IMR-90 (cell line): Measurements from ENCODE around the gene TK1. TPM values are rescaled to one million over a fixed set of nuclear protein-coding genes. Genes with fewer than 3 reads are reported as not detected.

Experiments used
- ATAC-seq: fragments of 200-7000 bp; cut with Tn5 transposase; 2 replicates; pipeline ENCODE4 v1.9.1; 2020; ENCODE audit warnings: low read depth, mild to moderate bottlenecking, moderate library complexity
- BruUV-seq: library from RNA; stranded (reverse); fragments of 400-500 nt; replicated peaks from 2 replicates; lab custom pipeline; 2021; lab: Mats Ljungman, UMichigan
- CTCF ChIA-PET: fragments of 300-600 bp; formaldehyde crosslinking; extraction: SDS; loops from one replicate; lab custom pipeline; 2021; ENCODE audit warnings: antibody characterized with exemption; lab: Yijun Ruan, JAX
- POLR2A ChIA-PET: fragments of 300-600 bp; sonication (Branson Sonifier 250); formaldehyde crosslinking; loops from one replicate; lab custom pipeline; 2022; ENCODE audit warnings: antibody characterized with exemption; ENCODE audit not compliant: unreplicated experiment; lab: Charles Lee
- DNase-seq: peaks from one replicate; pipeline ENCODE4 v3.0.0; 2013
- H2AFZ ChIP-seq: replicated peaks from 2 replicates; pipeline ENCODE3; 2013; ENCODE audit warnings: low read length, mild to moderate bottlenecking; ENCODE audit not compliant: poor library complexity
- H2AK5ac ChIP-seq: 2 replicates; pipeline ENCODE4 v1.6.1; 2013; ENCODE audit warnings: low read depth, low read length, inconsistent platforms
- H2AK9ac ChIP-seq: replicated peaks from 2 replicates; pipeline ENCODE3; 2013; ENCODE audit warnings: mild to moderate bottlenecking, low read depth, low read length, moderate library complexity; ENCODE audit not compliant: poor library complexity
- H2BK120ac ChIP-seq: 2 replicates; pipeline ENCODE4 v1.6.1; 2013; ENCODE audit warnings: low read depth, low read length, inconsistent platforms
- H2BK15ac ChIP-seq: 3 replicates; pipeline ENCODE4 v1.6.1; 2013; ENCODE audit warnings: low read depth, low read length, inconsistent platforms
- H2BK20ac ChIP-seq: 2 replicates; pipeline ENCODE4 v1.6.1; 2013; ENCODE audit warnings: low read depth, mild to moderate bottlenecking, inconsistent platforms, low read length, moderate library complexity
- H2BK5ac ChIP-seq: 2 replicates; pipeline ENCODE4 v1.6.1; 2013; ENCODE audit warnings: mild to moderate bottlenecking, low read depth, low read length, inconsistent platforms; ENCODE audit not compliant: poor library complexity, severe bottlenecking
- H3K14ac ChIP-seq: replicated peaks from 2 replicates; pipeline ENCODE4 v1.6.1; 2013; ENCODE audit warnings: low read depth, low read length, inconsistent platforms
- H3K18ac ChIP-seq: 2 replicates; pipeline ENCODE4 v1.6.1; 2013; ENCODE audit warnings: low read depth, low read length, control low read depth
- H3K23ac ChIP-seq: 2 replicates; pipeline ENCODE4 v1.6.1; 2013; ENCODE audit warnings: low read depth, low read length, inconsistent platforms
- H3K27ac ChIP-seq: 2 replicates; pipeline ENCODE4 v1.5.1; 2013; ENCODE audit warnings: mild to moderate bottlenecking, control low read depth, low read length; ENCODE audit not compliant: insufficient read depth
- H3K27me3 ChIP-seq: 2 replicates; pipeline ENCODE4 v1.6.1; 2013; ENCODE audit warnings: low read length; ENCODE audit not compliant: control insufficient read depth, insufficient read depth
- H3K36me3 ChIP-seq: 2 replicates; pipeline ENCODE4 v1.6.1; 2013; ENCODE audit warnings: low read length, mixed read lengths; ENCODE audit not compliant: control insufficient read depth, insufficient read depth
- H3K4ac ChIP-seq: 2 replicates; pipeline ENCODE4 v1.6.1; 2013; ENCODE audit warnings: low read depth, low read length, inconsistent platforms
- H3K4me1 ChIP-seq: 2 replicates; pipeline ENCODE4 v1.6.1; 2013; ENCODE audit warnings: low read length, mixed read lengths; ENCODE audit not compliant: control insufficient read depth, insufficient read depth
- H3K4me2 ChIP-seq: 2 replicates; pipeline ENCODE4 v1.6.1; 2013; ENCODE audit warnings: low read depth, mild to moderate bottlenecking, control low read depth, low read length, moderate library complexity
- H3K4me3 ChIP-seq: 2 replicates; pipeline ENCODE4 v1.5.1; 2013; ENCODE audit warnings: low read depth, mild to moderate bottlenecking, control low read depth, low read length, moderate library complexity; ENCODE audit not compliant: insufficient read depth
- H3K56ac ChIP-seq: 2 replicates; pipeline ENCODE4 v1.6.1; 2013; ENCODE audit warnings: low read length, inconsistent platforms; ENCODE audit not compliant: insufficient read depth; ENCODE audit errors: extremely low read depth
- H3K79me1 ChIP-seq, 2 experiments: 2 replicates each; pipeline ENCODE4 v1.6.1; 2013; ENCODE audit warnings: low read length in 2 of 2, inconsistent platforms in 1 of 2, low read depth in 1 of 2
- H3K9ac ChIP-seq: 2 replicates; pipeline ENCODE4 v1.6.1; 2013; ENCODE audit warnings: low read depth, low read length, control low read depth
- H3K9me1 ChIP-seq: 2 replicates; pipeline ENCODE4 v1.6.1; 2013; ENCODE audit warnings: low read length, inconsistent platforms; ENCODE audit not compliant: insufficient read depth
- H3K9me3 ChIP-seq: 2 replicates; pipeline ENCODE4 v1.6.1; 2013; ENCODE audit warnings: low read length; ENCODE audit not compliant: control insufficient read depth, insufficient read depth
- H4K20me1 ChIP-seq: 2 replicates; pipeline ENCODE4 v1.6.1; 2013; ENCODE audit warnings: low read length, inconsistent platforms; ENCODE audit not compliant: insufficient read depth
- H4K5ac ChIP-seq: 2 replicates; pipeline ENCODE4 v1.6.1; 2013; ENCODE audit warnings: mild to moderate bottlenecking, low read depth, low read length, control low read depth
- H4K8ac ChIP-seq, 2 experiments: 2 replicates each; pipeline ENCODE4 v1.6.1; 2013; ENCODE audit warnings: low read depth in 2 of 2, low read length in 2 of 2, control low read depth in 1 of 2, inconsistent platforms in 1 of 2
- H4K91ac ChIP-seq: 2 replicates; pipeline ENCODE4 v1.6.1; 2013; ENCODE audit warnings: low read depth, low read length, inconsistent platforms; ENCODE audit not compliant: insufficient read depth
- MXI1 ChIP-seq: IDR thresholded peaks from 2 replicates; pipeline ENCODE4 v1.6.1; 2012; ENCODE audit warnings: low read depth, mild to moderate bottlenecking, low read length, moderate library complexity, borderline replicate concordance
- POLR2A ChIP-seq: IDR thresholded peaks from 2 replicates; pipeline ENCODE4 v1.6.1; 2012; ENCODE audit warnings: mild to moderate bottlenecking, low read depth, low read length
- RAD21 ChIP-seq: IDR thresholded peaks from 2 replicates; pipeline ENCODE4 v1.6.1; 2012; ENCODE audit warnings: low read length, improper control_type of control experiment
- WGBS, 2 experiments: methylation state at CpG; one replicate each; pipeline versions ENCODE4 v1.1.5 to v1.1.7; 2013; ENCODE audit warnings: missing lambda C conversion rate in 2 of 2; ENCODE audit not compliant: insufficient read length in 1 of 2; ENCODE audit errors: extremely low coverage in 2 of 2; 5-methylcytosine and 5-hydroxymethylcytosine counted together
- dilution Hi-C: fragments of 300-500 bp; cut with HindIII; formaldehyde crosslinking; loops from one replicate; pipeline ENCODE4 v1.14.3; 2018; ENCODE audit warnings: low sequenced_read_pairs; ENCODE audit not compliant: unreplicated experiment
- in situ Hi-C: fragments of 300-500 bp; cut with MboI; formaldehyde crosslinking; loops from 3 replicates; pipeline ENCODE4 v1.14.3; 2019; ENCODE audit warnings: low sequenced_read_pairs, inconsistent platforms, mixed read lengths
- intact Hi-C: fragments of 100-400 bp; cut with micrococcal nuclease; formaldehyde crosslinking; loops from 2 replicates; pipeline ENCODE4 v1.10.0; 2022
- polyA plus RNA-seq, 3 experiments: library from polyadenylated mRNA; depleted of rRNA; stranded (reverse); fragments of >200 nt; gene quantifications; 2 replicates each; pipeline ENCODE4 v1.2.3, GENCODE V29; 2012; ENCODE audit warnings: low replicate concordance in 1 of 3
- total RNA-seq: library from RNA; depleted of rRNA; stranded (reverse); fragments of >200 nt; gene quantifications from 2 replicates; pipeline ENCODE4 v1.2.3, GENCODE V29; 2012

The TK1 gene
- total and polyA plus RNA-seq, 2 of the 4 experiments (the other 2 are of a cell fraction) = 150 to 219 TPM

GRCh38 chr17:78125138-78125913 lies 61.5 kb downstream of the TK1 start:
- TF ChIP-seq POLR2A (no peak), MXI1 (no peak), RAD21 (no peak)
- H3K18ac ChIP-seq = no peak overlapping the region
- H3K27ac ChIP-seq = no peak overlapping the region
- dilution Hi-C loops (no loop called here), intact Hi-C loops (no loop called here), in situ Hi-C loops (no loop called here)
- H2AK9ac ChIP-seq = no peak overlapping the region
- no peak for DNase-seq
- H3K36me3 ChIP-seq = no peaks in the 10 kb centered on the region
- no peaks in the 10 kb centered on the region for H4K20me1 ChIP-seq
- H2BK120ac ChIP-seq = no peak overlapping the region
- peaks cover 2% of the 10 kb centered on the region; the same call in 1 of the 2 replicates for H3K4me1 ChIP-seq
- H3K9me1 ChIP-seq = no peaks in the 10 kb centered on the region
- H3K9ac ChIP-seq = no peak overlapping the region
- no peak overlapping the region for H3K4me3 ChIP-seq
- BruUV-seq = no TSS peak
- H4K8ac ChIP-seq = no peak overlapping the region
- H3K14ac ChIP-seq = no peak overlapping the region
- no peaks in the 10 kb centered on the region for H3K79me1 ChIP-seq
- peak overlapping the region; percentile 33 for H2AFZ ChIP-seq
- ATAC-seq = no peak
- H3K4me2 ChIP-seq = no peak overlapping the region
- H4K5ac ChIP-seq = no peak overlapping the region
- no peak overlapping the region for H2BK15ac ChIP-seq
- 81% methylated on average over 16 of the region's 39 CpGs; no CpG with 5 or more reads in 1 of the 2 experiments for WGBS, 2 experiments
- no peak overlapping the region for H3K4ac ChIP-seq
- H3K27me3 ChIP-seq = peaks cover 36% of the 10 kb centered on the region
- no peak overlapping the region for H4K91ac ChIP-seq
- no peak overlapping the region for H2AK5ac ChIP-seq
- no peaks in the 10 kb centered on the region for H3K9me3 ChIP-seq
- H3K23ac ChIP-seq = no peak overlapping the region
- ChIA-PET POLR2A (no interaction called here), CTCF (no interaction called here)
- H2BK5ac ChIP-seq = no peak overlapping the region
- H3K56ac ChIP-seq = no peak overlapping the region
- H2BK20ac ChIP-seq = no peak overlapping the region
